H1 (cell line): ENCODE data around the gene SHROOM2. TPM values are rescaled to one million over a fixed set of nuclear protein-coding genes. Genes with fewer than 3 reads are reported as not detected.
A peak's percentile ranks its signal among the peaks of the same experiment; 100 is the strongest.

ENCODE experiments used
- CTCF ChIA-PET: fragments of 300-600 bp; sonication (Branson Sonifier 250); formaldehyde crosslinking; loops from one replicate; lab custom pipeline; 2021; ENCODE audit not compliant: partially characterized antibody; lab: Charles Lee
- POLR2A ChIA-PET: fragments of 300-600 bp; sonication (Branson Sonifier 250); formaldehyde crosslinking; loops from one replicate; lab custom pipeline; 2021; ENCODE audit warnings: inconsistent platforms; ENCODE audit not compliant: partially characterized antibody; lab: Charles Lee
- DNase-seq, 2 experiments: peaks; one replicate each; pipeline versions ENCODE4 v3.0.0 to v3.0.0-alpha.2; 2010 to 2022; ENCODE audit warnings: low spot score in 2 of 2, low read depth in 1 of 2, mixed read lengths in 1 of 2
- FAIRE-seq: peaks from 2 replicates; lab custom pipeline; 2011; peaks lifted over from hg19 to GRCh38; lab: Jason Lieb, UNC
- H2AFZ ChIP-seq: 2 replicates; pipeline ENCODE4 v1.8.1; 2012; ENCODE audit warnings: low read length, inconsistent platforms
- H2AK5ac ChIP-seq: 2 replicates; pipeline ENCODE4 v1.6.1; 2013; ENCODE audit warnings: low read depth, low read length
- H2BK120ac ChIP-seq: replicated peaks from 2 replicates; pipeline ENCODE3; 2013; ENCODE audit warnings: low read depth, low read length, inconsistent platforms
- H2BK12ac ChIP-seq: 2 replicates; pipeline ENCODE4 v1.6.1; 2013; ENCODE audit warnings: low read depth, low read length
- H2BK15ac ChIP-seq: 2 replicates; pipeline ENCODE4 v1.6.1; 2013; ENCODE audit warnings: low read length
- H2BK20ac ChIP-seq: 2 replicates; pipeline ENCODE4 v1.6.1; 2013; ENCODE audit warnings: low read length
- H2BK5ac ChIP-seq: 2 replicates; pipeline ENCODE4 v1.6.1; 2013; ENCODE audit warnings: low read depth, low read length
- H3K14ac ChIP-seq: 2 replicates; pipeline ENCODE4 v1.6.1; 2013; ENCODE audit warnings: inconsistent platforms; ENCODE audit not compliant: insufficient read length
- H3K18ac ChIP-seq: 2 replicates; pipeline ENCODE4 v1.6.1; 2013; ENCODE audit warnings: low read length; ENCODE audit errors: extremely low read depth
- H3K23ac ChIP-seq: 2 replicates; pipeline ENCODE4 v1.6.1; 2013; ENCODE audit warnings: inconsistent platforms; ENCODE audit not compliant: insufficient read length
- H3K23me2 ChIP-seq: 2 replicates; pipeline ENCODE4 v1.6.1; 2013; ENCODE audit warnings: low read depth, low read length
- H3K27ac ChIP-seq: 2 replicates; pipeline ENCODE4 v1.6.1; 2011; ENCODE audit warnings: low read depth, low read length, inconsistent platforms
- H3K27me3 ChIP-seq, 4 experiments: replicated peaks in 1 of 4; 1 replicate in 1 of 4; 2 replicates in 3 of 4; pipeline versions ENCODE4 v1.6.1 to v1.8.1; 2011 to 2013; ENCODE audit warnings: low read length in 3 of 4, mild to moderate bottlenecking in 3 of 4, inconsistent platforms in 2 of 4, mixed read lengths in 2 of 4, moderate library complexity in 1 of 4; ENCODE audit not compliant: control insufficient read depth in 3 of 4, insufficient read depth in 3 of 4; ENCODE audit errors: extremely low read depth in 1 of 4
- H3K36me3 ChIP-seq, 4 experiments: 2 replicates each; pipeline versions ENCODE4 v1.6.1 to v1.8.1; 2011 to 2013; ENCODE audit warnings: mild to moderate bottlenecking in 4 of 4, low read length in 3 of 4, moderate library complexity in 2 of 4, control low read depth in 1 of 4, inconsistent platforms in 1 of 4; ENCODE audit not compliant: insufficient read depth in 4 of 4, control insufficient read depth in 2 of 4
- H3K4ac ChIP-seq: replicated peaks from 2 replicates; pipeline ENCODE3; 2013; ENCODE audit warnings: low read length, low read depth, mixed read lengths, inconsistent platforms; ENCODE audit not compliant: insufficient read length
- H3K4me1 ChIP-seq, 4 experiments: replicated peaks in 1 of 4; 1 replicate in 1 of 4; 2 replicates in 3 of 4; pipeline versions ENCODE4 v1.6.1 to v1.8.1; 2011 to 2013; ENCODE audit warnings: low read length in 3 of 4, inconsistent platforms in 2 of 4, mixed read lengths in 1 of 4; ENCODE audit not compliant: insufficient read depth in 4 of 4, control insufficient read depth in 3 of 4
- H3K4me2 ChIP-seq, 2 experiments: 2 replicates each; pipeline versions ENCODE4 v1.6.1 to v1.8.1; 2011 to 2013; ENCODE audit warnings: low read depth in 2 of 2, low read length in 2 of 2, control low read depth in 1 of 2, inconsistent platforms in 1 of 2, mild to moderate bottlenecking in 1 of 2; ENCODE audit not compliant: insufficient read depth in 1 of 2
- H3K4me3 ChIP-seq, 4 experiments: fragments of 200-600, 300-600 bp in 1 of 4; sonication (generic), shearing (Covaris generic), sonication (Bioruptor Twin) in 1 of 4; 2 replicates each; pipeline versions ENCODE4 v1.5.1 to v1.8.1; 2011 to 2016; ENCODE audit warnings: low read length in 4 of 4, low read depth in 3 of 4, control low read depth in 2 of 4, inconsistent platforms in 2 of 4, mild to moderate bottlenecking in 2 of 4, mixed read lengths in 1 of 4, moderate library complexity in 1 of 4; ENCODE audit not compliant: insufficient read depth in 2 of 4; ENCODE audit errors: extremely low read depth in 1 of 4
- H3K56ac ChIP-seq: replicated peaks from 2 replicates; pipeline ENCODE3; 2013; ENCODE audit warnings: low read depth, mild to moderate bottlenecking, mixed read lengths, low read length, inconsistent platforms; ENCODE audit not compliant: insufficient read length
- H3K79me1 ChIP-seq: 2 replicates; pipeline ENCODE4 v1.6.1; 2013; ENCODE audit warnings: low read depth, low read length, control low read depth
- H3K79me2 ChIP-seq, 2 experiments: 2 replicates each; pipeline versions ENCODE4 v1.6.1 to v1.8.1; 2012 to 2013; ENCODE audit warnings: low read length in 2 of 2, mild to moderate bottlenecking in 2 of 2, inconsistent platforms in 1 of 2; ENCODE audit not compliant: insufficient read depth in 2 of 2, control insufficient read depth in 1 of 2
- H3K9ac ChIP-seq, 4 experiments: replicated peaks in 1 of 4; 1 replicate in 1 of 4; 2 replicates in 3 of 4; pipeline versions ENCODE4 v1.6.1 to v1.8.1; 2011 to 2013; ENCODE audit warnings: low read depth in 3 of 4, low read length in 3 of 4, control low read depth in 2 of 4, mild to moderate bottlenecking in 2 of 4, moderate library complexity in 2 of 4, inconsistent platforms in 1 of 4; ENCODE audit errors: extremely low read depth in 1 of 4
- H3K9me3 ChIP-seq, 2 experiments: 2 replicates each; pipeline versions ENCODE4 v1.6.1 to v1.8.1; 2012 to 2013; ENCODE audit warnings: mild to moderate bottlenecking in 2 of 2, moderate library complexity in 2 of 2, control low read depth in 1 of 2, inconsistent platforms in 1 of 2, low read depth in 1 of 2, low read length in 1 of 2, mixed read lengths in 1 of 2; ENCODE audit not compliant: insufficient read depth in 2 of 2
- H4K20me1 ChIP-seq, 2 experiments: replicated peaks in 1 of 2; 2 replicates each; pipeline versions ENCODE3 to v1.8.1; 2011 to 2013; ENCODE audit warnings: inconsistent platforms in 2 of 2, low read length in 2 of 2, mild to moderate bottlenecking in 1 of 2; ENCODE audit not compliant: insufficient read depth in 2 of 2, control insufficient read depth in 1 of 2
- H4K5ac ChIP-seq: 2 replicates; pipeline ENCODE4 v1.6.1; 2013; ENCODE audit warnings: low read length, low read depth, mixed read lengths, inconsistent platforms; ENCODE audit not compliant: insufficient read length
- H4K8ac ChIP-seq: 2 replicates; pipeline ENCODE4 v1.8.0; 2013; ENCODE audit warnings: mild to moderate bottlenecking, moderate library complexity, low read length, inconsistent platforms; ENCODE audit not compliant: insufficient read depth; ENCODE audit errors: extremely low read depth
- H4K91ac ChIP-seq: replicated peaks from 2 replicates; pipeline ENCODE3; 2013; ENCODE audit warnings: low read length, mixed read lengths, inconsistent platforms; ENCODE audit not compliant: insufficient read length
- CBX8 ChIP-seq: fragments of 300-800, 300-1000 bp; sonication (generic); IDR thresholded peaks from 2 replicates; pipeline ENCODE4 v1.7.1; 2016; ENCODE audit warnings: low read depth, low read length, borderline replicate concordance
- EGR1 ChIP-seq: IDR thresholded peaks from 2 replicates; pipeline ENCODE4 v1.6.1; 2011; ENCODE audit warnings: low read depth, low read length, borderline replicate concordance
- FOSL1 ChIP-seq: IDR thresholded peaks from 2 replicates; pipeline ENCODE4 v1.6.1; 2011; ENCODE audit warnings: mild to moderate bottlenecking, low read depth, low read length, moderate library complexity; ENCODE audit not compliant: insufficient read depth
- RAD21 ChIP-seq, 2 experiments: IDR thresholded peaks in 1 of 2; conservative IDR thresholded peaks in 1 of 2; 2 replicates each; pipeline ENCODE4 v1.6.1; 2011; ENCODE audit warnings: low read depth in 2 of 2, low read length in 2 of 2, improper control_type of control experiment in 1 of 2, inconsistent platforms in 1 of 2, mild to moderate bottlenecking in 1 of 2, moderate library complexity in 1 of 2
- RFX5 ChIP-seq: IDR thresholded peaks from 2 replicates; pipeline ENCODE4 v1.6.1; 2011; ENCODE audit warnings: low read depth, low read length, improper control_type of control experiment, borderline replicate concordance
- WGBS, 2 experiments: shearing (Covaris generic) in 1 of 2; methylation state at CpG; one replicate each; pipeline versions ENCODE4 v1.1.6 to v1.1.7; 2013 to 2015; ENCODE audit warnings: low lambda C conversion rate in 2 of 2, mixed read lengths in 2 of 2, inconsistent platforms in 1 of 2, low coverage in 1 of 2, missing lambda C conversion rate in 1 of 2; ENCODE audit not compliant: insufficient replicate concordance in 2 of 2, insufficient coverage in 1 of 2, insufficient read length in 1 of 2; ENCODE audit errors: extremely low coverage in 1 of 2, missing lambda C conversion rate in 1 of 2; 5-methylcytosine and 5-hydroxymethylcytosine counted together
- polyA plus RNA-seq, 7 experiments: library from polyadenylated mRNA; depleted of rRNA in 3 of 7; stranded (reverse) in 5 of 7; unstranded in 2 of 7; fragments of >200 nt in 5 of 7; fragments of 200-250 nt in 2 of 7; gene quantifications; 1 replicate in 5 of 7; 2 replicates in 1 of 7; 4 replicates in 1 of 7; pipeline versions ENCODE4 v1.2.1 to v1.2.3, GENCODE V29; 2011 to 2013; ENCODE audit warnings: missing spikeins in 2 of 7, mixed read lengths in 2 of 7
- total RNA-seq: library from RNA; stranded (reverse); fragmentation: NEBNext Ultra II Directional; extraction: Animal tissue kit (Norgen Biotek cat#: 25700); gene quantifications from 2 replicates; pipeline ENCODE4 v1.2.1, GENCODE V29; 2021

Gene SHROOM2
- total and polyA plus RNA-seq, 2 of the 8 experiments (the other 6 are each of a cell fraction or from before 2014, with no cell fraction given), result 3.4 to 14.2 TPM

DNA sequence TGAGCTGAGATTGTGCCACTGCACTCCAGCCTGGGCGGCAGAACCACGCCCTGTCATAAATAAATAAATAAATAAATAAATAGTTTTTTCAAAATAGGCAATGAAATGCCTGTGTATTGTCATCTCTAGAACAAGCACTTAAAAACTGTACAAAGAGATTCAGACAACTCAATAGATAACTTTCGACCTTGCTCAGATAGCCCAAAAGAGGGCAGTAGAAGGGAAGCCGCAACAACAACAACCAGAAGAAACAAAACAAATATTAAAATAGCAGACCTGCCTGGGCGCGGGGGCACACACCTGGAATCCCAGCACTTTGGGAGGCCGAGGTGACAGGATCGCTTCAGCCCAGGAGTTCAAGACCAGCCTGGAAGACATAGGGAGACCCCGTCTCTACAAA is 171.5 kb downstream of the SHROOM2 start:
- Histone ChIP-seq H2BK12ac (no peak overlapping the region), H4K20me1 (no peaks in the 10 kb centered on the region), H3K23ac (no peak overlapping the region), H2BK120ac (no peak overlapping the region), H3K14ac (no peak overlapping the region), H3K4ac (no peak overlapping the region), H3K9me3 (peaks cover 4 to 5% of the 10 kb centered on the region in 2 experiments; a peak in 2 of 4 replicates), H2BK5ac (no peak overlapping the region), H3K79me1 (no peaks in the 10 kb centered on the region), H3K4me3 (no peak overlapping the region), H3K79me2 (no peaks in the 10 kb centered on the region)
- FAIRE-seq (no peak), DNase-seq (no peak)
- CTCF ChIA-PET, result interaction anchor here (0.6 to 3.3 kb wide), 4 partner anchors 30 to 189 kb away, joined by 3 to 13 read pairs (median 4); no protein-coding TSS in a partner anchor
- no peak for TF ChIP-seq RFX5
- no peak for TF ChIP-seq FOSL1
- TF ChIP-seq EGR1, result no peak
- no peak for TF ChIP-seq CBX8
- TF ChIP-seq RAD21 (IDR thresholded peaks at IDR 0.05 in 1 of 2, conservative IDR thresholded peaks at IDR 0.05 in 1 of 2; ENCODE audit: low read depth in 2 of 2, low read length in 2 of 2), result peak in 1 of 2 experiments; percentile 20; a peak in 1 of 4 replicates
- TF ChIP-seq, all 59 proteins: peak for 1
- Histone ChIP-seq H3K56ac (no peak overlapping the region), H2AK5ac (no peak overlapping the region), H2AFZ (no peak overlapping the region), H2BK20ac (no peak overlapping the region), H3K9ac (no peak overlapping the region), H3K18ac (no peak overlapping the region), H4K5ac (no peak overlapping the region), H3K4me1 (no peaks in the 10 kb centered on the region), H4K8ac (no peak overlapping the region), H3K23me2 (no peaks in the 10 kb centered on the region), H4K91ac (no peak overlapping the region), H3K4me2 (no peak overlapping the region), H2BK15ac (no peak overlapping the region), H3K27ac (no peak overlapping the region), H3K36me3 (no peaks in the 10 kb centered on the region), H3K27me3 (no peaks in the 10 kb centered on the region)
- POLR2A ChIA-PET, result no interaction called here
- WGBS, 2 experiments, result 94% methylated on average over 3 of the region's 9 CpGs; no CpG with 5 or more reads in 1 of the 2 experiments
